ENCODE data around the gene LCP1.

GRCh38 chr13:46088821-46089562, 93.0 kb downstream of the LCP1 start:
- TF ChIP-seq POLR2A (IDR thresholded peaks at IDR 0.05) (no peak), CTCF (IDR thresholded peaks at IDR 0.05) (no peak)

Data from uterus (tissue), 2 donors.